Uterus (tissue), 4 donors: ENCODE data around the gene PMF1. TPM values are rescaled to one million over a fixed set of nuclear protein-coding genes. Genes with fewer than 3 reads are reported as not detected.

ENCODE experiments used
- DNase-seq, 2 donors: peaks; one replicate each; pipeline ENCODE4 v3.0.0-alpha.2; 2019 to 2020
- H3K27ac ChIP-seq, 2 donors: fragments of 200-600 bp; sonication (generic); 1 replicate in 1 of 2; 2 replicates in 1 of 2; pipeline ENCODE4 v1.5.1; 2016 to 2018
- H3K27me3 ChIP-seq, 2 donors: fragments of 200-600 bp; sonication (generic); one replicate each; pipeline ENCODE4 v1.5.1; 2018 to 2019; ENCODE audit warnings: control low read depth in 1 of 2
- H3K36me3 ChIP-seq, 2 donors: fragments of 200-600 bp; sonication (generic); one replicate each; pipeline ENCODE4 v1.5.1; 2019; ENCODE audit warnings: control low read depth in 1 of 2
- H3K4me1 ChIP-seq, 2 donors: fragments of 200-600 bp; sonication (generic); one replicate each; pipeline ENCODE4 v1.5.1; 2018 to 2019; ENCODE audit warnings: control low read depth in 1 of 2
- H3K4me3 ChIP-seq, 2 donors: fragments of 200-600 bp; sonication (generic); 1 replicate in 1 of 2; 2 replicates in 1 of 2; pipeline ENCODE4 v1.5.1; 2018 to 2019; ENCODE audit warnings: mild to moderate bottlenecking in 1 of 2
- H3K9me3 ChIP-seq, 2 donors: fragments of 200-600 bp; sonication (generic); one replicate each; pipeline ENCODE4 v1.5.1; 2019; ENCODE audit warnings: control low read depth in 1 of 2
- CTCF ChIP-seq, 4 experiments: fragments of 200-600 bp in 2 of 4; fragments of 450-650 bp in 2 of 4; sonication (generic) in 2 of 4; IDR thresholded peaks; one replicate each; pipeline ENCODE4 v1.5.1; 2016 to 2019; ENCODE audit warnings: antibody characterized with exemption in 4 of 4, mild to moderate bottlenecking in 2 of 4, moderate library complexity in 1 of 4
- POLR2A ChIP-seq, 2 donors: fragments of 450-650 bp; IDR thresholded peaks; one replicate each; pipeline ENCODE4 v1.6.1; 2016; ENCODE audit warnings: antibody characterized with exemption in 2 of 2, mild to moderate bottlenecking in 1 of 2, moderate library complexity in 1 of 2
- intact Hi-C: fragments of 100-400 bp; cut with DNase I; formaldehyde crosslinking; loops from one replicate; pipeline ENCODE4 v1.15.1; 2023; ENCODE audit warnings: low total_unique reads
- total RNA-seq, 4 donors: library from RNA; depleted of rRNA in 3 of 4; stranded (reverse); fragments of >200 nt in 3 of 4; gene quantifications; one replicate each; pipeline versions ENCODE4 v1.1.0 to v1.2.4, GENCODE V29; 2014 to 2023
- donor health status: DM: yes; HTN: yes; CAD: no.

Gene PMF1
- total RNA-seq, 4 donors from 2014 or later: 45.2 to 61.3 (median 46.0) TPM

DNA sequence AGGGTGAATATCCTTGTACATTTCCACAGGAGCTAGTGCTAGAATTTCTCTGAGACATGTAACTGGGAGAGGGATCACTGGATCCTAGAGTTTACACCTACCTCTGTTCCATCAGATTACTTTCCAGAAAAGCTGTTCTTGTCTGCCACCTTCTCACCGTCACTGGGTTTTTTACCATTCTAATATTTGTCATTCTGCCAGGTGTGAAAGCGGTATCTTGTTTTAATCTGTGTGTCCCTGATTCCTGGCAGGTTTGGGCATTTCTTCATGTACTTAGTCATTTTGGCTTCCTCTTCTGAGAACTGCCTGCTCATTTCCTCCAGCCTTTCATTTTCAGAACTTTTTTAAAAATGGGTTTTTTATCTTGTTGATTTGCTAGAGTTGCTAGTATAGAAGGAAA is 5.1 kb downstream of the PMF1 start:
- no peak overlapping the region for H3K4me3 ChIP-seq
- H3K36me3 ChIP-seq: no peaks in the 10 kb centered on the region
- peaks cover 0 to 3% of the 10 kb centered on the region in 2 donors for H3K4me1 ChIP-seq
- DNase-seq: no peak
- intact Hi-C loops: no loop called here
- H3K9me3 ChIP-seq: no peaks in the 10 kb centered on the region
- TF ChIP-seq POLR2A (IDR thresholded peaks at IDR 0.05) (no peak), CTCF (IDR thresholded peaks at IDR 0.05) (no peak)
- no peaks in the 10 kb centered on the region for H3K27me3 ChIP-seq
- H3K27ac ChIP-seq: peak overlapping the region in 1 of 2 donors; percentile 23

- Histone ChIP-seq H3K27ac (no peak overlapping the region), H3K36me3 (no peaks in the 10 kb centered on the region)
These were observed 7.4 kb downstream of the PMF1 start for GRCh38 chr1:156220226-156220625.

GRCh38 chr1:156221986-156222692 is 9.3 kb downstream of the PMF1 start:
- no peak for TF ChIP-seq CTCF (IDR thresholded peaks at IDR 0.05)
- TF ChIP-seq POLR2A (IDR thresholded peaks at IDR 0.05): no peak
- Histone ChIP-seq H3K36me3 (no peaks in the 10 kb centered on the region), H3K4me1 (no peaks in the 10 kb centered on the region), H3K27me3 (no peaks in the 10 kb centered on the region), H3K9me3 (no peaks in the 10 kb centered on the region), H3K4me3 (no peak overlapping the region), H3K27ac (no peak overlapping the region)
- DNase-seq: no peak
- intact Hi-C loops: no loop called here

More at GRCh38 chr1:156220226-156220625, 7.4 kb downstream of the PMF1 start:
- Histone ChIP-seq H3K4me3 (no peak overlapping the region), H3K4me1 (peaks cover 0 to 3% of the 10 kb centered on the region in 2 donors), H3K9me3 (no peaks in the 10 kb centered on the region), H3K27me3 (no peaks in the 10 kb centered on the region)
- intact Hi-C loops: no loop called here
- TF ChIP-seq POLR2A (IDR thresholded peaks at IDR 0.05): no peak
- no peak for TF ChIP-seq CTCF (IDR thresholded peaks at IDR 0.05)
- DNase-seq: no peak

- TF ChIP-seq CTCF (IDR thresholded peaks at IDR 0.05) (no peak), POLR2A (IDR thresholded peaks at IDR 0.05) (no peak)
- Histone ChIP-seq H3K36me3 (no peaks in the 10 kb centered on the region), H3K27me3 (no peaks in the 10 kb centered on the region), H3K27ac (no peak overlapping the region), H3K4me3 (no peak overlapping the region), H3K9me3 (no peaks in the 10 kb centered on the region), H3K4me1 (no peaks in the 10 kb centered on the region)
- no peak for DNase-seq
- intact Hi-C loops: loop anchor here (5.0 kb wide), 1 partner anchor 78 kb away; no protein-coding TSS in a partner anchor
These were observed 12.8 kb downstream of the PMF1 start for GRCh38 chr1:156225677-156226014.

GRCh38 chr1:156226116-156226538 is 13.3 kb downstream of the PMF1 start:
- no peak for DNase-seq
- no peaks in the 10 kb centered on the region for H3K36me3 ChIP-seq
- H3K27ac ChIP-seq: no peak overlapping the region
- H3K9me3 ChIP-seq: no peaks in the 10 kb centered on the region
- no peak overlapping the region for H3K4me3 ChIP-seq
- no peak for TF ChIP-seq POLR2A (IDR thresholded peaks at IDR 0.05)
- no peak for TF ChIP-seq CTCF (IDR thresholded peaks at IDR 0.05)
- intact Hi-C loops: loop anchor here (5.0 kb wide), 1 partner anchor 79 kb away; no protein-coding TSS in a partner anchor
- H3K4me1 ChIP-seq: no peaks in the 10 kb centered on the region
- H3K27me3 ChIP-seq: no peaks in the 10 kb centered on the region
